GM12891 (cell line): ENCODE results near the gene PRSS16.

Source experiments
- POLR2A ChIP-seq: IDR thresholded peaks from 2 replicates; pipeline ENCODE4 v1.6.1; 2011; ENCODE audit warnings: low read depth, low read length, control low read depth
- POLR2AphosphoS5 ChIP-seq: IDR thresholded peaks from 2 replicates; pipeline ENCODE4 v1.6.1; 2011; ENCODE audit warnings: low read depth, low read length, control low read depth

- TF ChIP-seq POLR2A (no peak), POLR2AphosphoS5 (no peak)
Observed at GRCh38 chr6:27251606-27252251, 4.2 kb downstream of the PRSS16 start.
